ENCODE data around the gene ATP2A1. TPM values are rescaled to one million over a fixed set of nuclear protein-coding genes. Genes with fewer than 3 reads are reported as not detected.

The ATP2A1 gene
- total RNA-seq, 1 experiment from 2014 or later, result 10.3 TPM

DNA sequence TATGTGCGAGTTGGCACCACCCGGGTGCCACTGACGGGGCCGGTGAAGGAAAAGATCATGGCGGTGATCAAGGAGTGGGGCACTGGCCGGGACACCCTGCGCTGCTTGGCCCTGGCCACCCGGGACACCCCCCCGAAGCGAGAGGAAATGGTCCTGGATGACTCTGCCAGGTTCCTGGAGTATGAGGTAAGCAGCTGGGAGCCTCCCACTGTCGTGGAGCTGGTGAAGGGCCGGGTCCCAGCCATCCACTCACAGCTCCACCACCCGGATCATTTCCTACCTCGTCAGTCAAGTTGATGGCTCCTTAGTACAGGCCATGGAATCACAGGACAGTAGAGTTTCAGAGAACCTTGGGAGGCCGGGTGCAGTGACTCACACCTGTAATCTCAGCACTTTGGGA, 20.0 kb downstream of the ATP2A1 start:
- TF ChIP-seq EZH2 (IDR thresholded peaks at IDR 0.05), result no peak
- no peak for TF ChIP-seq EGR1 (IDR thresholded peaks at IDR 0.05; ENCODE audit: low read depth)
- TF ChIP-seq FOSL1 (IDR thresholded peaks at IDR 0.05; ENCODE audit: low read depth), result no peak
- no peak for TF ChIP-seq POLR2AphosphoS5 (IDR thresholded peaks at IDR 0.05; ENCODE audit: low read depth, low read length)
- no peak for TF ChIP-seq EZH2phosphoT487 (IDR thresholded peaks at IDR 0.05; ENCODE audit: borderline replicate concordance)
- no peak for TF ChIP-seq SRF (IDR thresholded peaks at IDR 0.05; ENCODE audit: low read depth)
- TF ChIP-seq ZBTB33 (IDR thresholded peaks at IDR 0.05; ENCODE audit: extremely low read depth, insufficient replicate concordance, low read length), result no peak
- TF ChIP-seq POLR2A (IDR thresholded peaks at IDR 0.05; ENCODE audit: borderline replicate concordance, extremely low read depth, insufficient read depth, insufficient read length), result no peak
- TF ChIP-seq, protein P1, sequence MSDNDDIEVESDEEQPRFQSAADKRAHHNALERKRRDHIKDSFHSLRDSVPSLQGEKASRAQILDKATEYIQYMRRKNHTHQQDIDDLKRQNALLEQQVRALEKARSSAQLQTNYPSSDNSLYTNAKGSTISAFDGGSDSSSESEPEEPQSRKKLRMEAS (IDR thresholded peaks at IDR 0.05), result no peak
- TF ChIP-seq SIN3A (IDR thresholded peaks at IDR 0.05; ENCODE audit: low read depth), result no peak
- TF ChIP-seq JUND (IDR thresholded peaks at IDR 0.05), result no peak
- no peak for TF ChIP-seq RAD21 (IDR thresholded peaks at IDR 0.05; ENCODE audit: low read depth)
- no peak for TF ChIP-seq ZFX (IDR thresholded peaks at IDR 0.05)
- TF ChIP-seq ATF3 (IDR thresholded peaks at IDR 0.05), result no peak
- TF ChIP-seq ELF1 (IDR thresholded peaks at IDR 0.05; ENCODE audit: borderline replicate concordance, low read depth), result no peak
- TF ChIP-seq REST (IDR thresholded peaks at IDR 0.05; ENCODE audit: low read depth), result no peak
- no peak for TF ChIP-seq YY1 (IDR thresholded peaks at IDR 0.05; ENCODE audit: extremely low read depth, insufficient replicate concordance, low read depth, low read length)
- BruUV-seq (replicated peaks), result no TSS peak
- Histone ChIP-seq H3K9me2 (ENCODE audit: insufficient read depth) (no peaks in the 10 kb centered on the region), H3K4me1 (ENCODE audit: control insufficient read depth in 1 of 2, insufficient read depth in 2 of 2, low read length in 2 of 2) (peaks cover 7 to 22% of the 10 kb centered on the region in 2 experiments; a peak in 3 of 4 replicates), H3K36me3 (ENCODE audit: control insufficient read depth in 1 of 2, insufficient read depth in 2 of 2, low read length in 2 of 2) (no peaks in the 10 kb centered on the region), H4K20me1 (ENCODE audit: insufficient read depth) (no peaks in the 10 kb centered on the region), H3K79me2 (ENCODE audit: insufficient read depth, low read length) (no peaks in the 10 kb centered on the region), H2AFZ (ENCODE audit: low read depth, low read length, poor library complexity, severe bottlenecking) (no peak overlapping the region), H3K9ac (ENCODE audit: low read length) (peak overlapping the region; percentile 41), H3K4me2 (ENCODE audit: low read length) (peak overlapping the region; percentile 72), H3K4me3 (replicated peaks in 1 of 2; ENCODE audit: low read depth in 1 of 2, low read length in 2 of 2) (peak overlapping the region in 1 of 2 experiments; percentile 28; a peak in 2 of 4 replicates), H3K9me3 (ENCODE audit: control insufficient read depth in 1 of 2, insufficient read depth in 1 of 2, low read depth in 1 of 2, low read length in 2 of 2) (no peaks in the 10 kb centered on the region), H3K27ac (ENCODE audit: low read depth, low read length) (no peak overlapping the region), H3K27me3 (ENCODE audit: insufficient read depth, low read length) (no peaks in the 10 kb centered on the region)
- DNase-seq (ENCODE audit: low read depth, low spot score), result no peak
- ChIA-PET POLR2A (no interaction called here), CTCF (no interaction called here), RAD21 (ENCODE audit: low non-redundant PET in 1 of 2, low total read pairs in 2 of 2, uncharacterized antibody in 2 of 2, unreplicated experiment in 2 of 2) (no interaction called here)
- ATAC-seq, result peak; percentile 28
- intact Hi-C loops (cut with micrococcal nuclease), result no loop called here

Measured in HCT116 (cell line).